Measurements from ENCODE around the gene DNAAF1.

Gene DNAAF1

GRCh38 chr16:84218176-84218823, 73.2 kb downstream of the DNAAF1 start:
- Histone ChIP-seq H3K9me3 (ENCODE audit: control insufficient read depth, low read length) (no peaks in the 10 kb centered on the region), H2BK12ac (ENCODE audit: low read length in 2 of 2) (no peak overlapping the region), H3K18ac (ENCODE audit: low read depth in 1 of 2, low read length in 2 of 2) (no peak overlapping the region), H3K27me3 (ENCODE audit: control insufficient read depth in 1 of 2, insufficient read depth in 1 of 2, low read length in 2 of 2) (peaks cover 19 to 42% of the 10 kb centered on the region in 2 experiments), H3K4me3 (ENCODE audit: insufficient read depth in 1 of 2, low read depth in 1 of 2, low read length in 2 of 2) (no peak overlapping the region), H2BK120ac (ENCODE audit: low read depth, low read length) (no peak overlapping the region), H3K27ac (ENCODE audit: low read length, poor library complexity, severe bottlenecking) (no peak overlapping the region), H2BK5ac (ENCODE audit: low read depth, low read length, poor library complexity, severe bottlenecking) (no peak overlapping the region), H2AFZ (ENCODE audit: low read depth, low read length) (no peak overlapping the region), H4K8ac (ENCODE audit: low read length) (no peak overlapping the region), H3K79me1 (replicated peaks; ENCODE audit: low read length, poor library complexity, severe bottlenecking) (no peaks in the 10 kb centered on the region), H3K14ac (ENCODE audit: low read length in 2 of 2) (no peak overlapping the region), H2AK5ac (ENCODE audit: low read length, severe bottlenecking) (no peak overlapping the region), H3K9ac (ENCODE audit: low read length) (no peak overlapping the region), H3K23ac (ENCODE audit: low read length in 2 of 2) (no peak overlapping the region), H3K4me2 (ENCODE audit: low read length, poor library complexity, severe bottlenecking) (no peak overlapping the region), H3K4ac (ENCODE audit: low read depth in 1 of 2, low read length in 2 of 2) (no peak overlapping the region), H3K36me3 (ENCODE audit: control insufficient read depth in 1 of 2, insufficient read depth in 2 of 2, low read depth in 1 of 2, low read length in 2 of 2) (no peaks in the 10 kb centered on the region), H2BK15ac (ENCODE audit: low read depth, poor library complexity, severe bottlenecking) (no peak overlapping the region), H4K91ac (ENCODE audit: low read length) (no peak overlapping the region), H3K4me1 (ENCODE audit: control insufficient read depth, insufficient read depth, low read depth, low read length) (peaks cover 3% of the 10 kb centered on the region)
- DNase-seq = no peak
- WGBS = 89% methylated on average over 16 of the region's 17 CpGs

- Histone ChIP-seq H3K14ac (ENCODE audit: low read length in 2 of 2) (no peak overlapping the region), H3K23ac (ENCODE audit: low read length in 2 of 2) (no peak overlapping the region), H2BK120ac (ENCODE audit: low read depth, low read length) (no peak overlapping the region), H4K91ac (ENCODE audit: low read length) (no peak overlapping the region), H3K36me3 (ENCODE audit: control insufficient read depth in 1 of 2, insufficient read depth in 2 of 2, low read depth in 1 of 2, low read length in 2 of 2) (no peaks in the 10 kb centered on the region), H3K4me3 (ENCODE audit: insufficient read depth in 1 of 2, low read depth in 1 of 2, low read length in 2 of 2) (no peak overlapping the region), H3K27me3 (ENCODE audit: control insufficient read depth in 1 of 2, insufficient read depth in 1 of 2, low read length in 2 of 2) (peaks cover 22 to 42% of the 10 kb centered on the region in 2 experiments), H3K27ac (ENCODE audit: low read length, poor library complexity, severe bottlenecking) (no peak overlapping the region), H2AFZ (ENCODE audit: low read depth, low read length) (no peak overlapping the region), H3K79me1 (replicated peaks; ENCODE audit: low read length, poor library complexity, severe bottlenecking) (no peaks in the 10 kb centered on the region), H3K4ac (ENCODE audit: low read depth in 1 of 2, low read length in 2 of 2) (peak overlapping the region in 1 of 2 experiments; percentile 24), H4K8ac (ENCODE audit: low read length) (no peak overlapping the region), H3K4me1 (ENCODE audit: control insufficient read depth, insufficient read depth, low read depth, low read length) (peaks cover 3% of the 10 kb centered on the region), H3K18ac (ENCODE audit: low read depth in 1 of 2, low read length in 2 of 2) (no peak overlapping the region), H2BK15ac (ENCODE audit: low read depth, poor library complexity, severe bottlenecking) (no peak overlapping the region), H2AK5ac (ENCODE audit: low read length, severe bottlenecking) (no peak overlapping the region), H2BK12ac (ENCODE audit: low read length in 2 of 2) (no peak overlapping the region), H3K9me3 (ENCODE audit: control insufficient read depth, low read length) (no peaks in the 10 kb centered on the region), H2BK5ac (ENCODE audit: low read depth, low read length, poor library complexity, severe bottlenecking) (no peak overlapping the region), H3K9ac (ENCODE audit: low read length) (no peak overlapping the region), H3K4me2 (ENCODE audit: low read length, poor library complexity, severe bottlenecking) (no peak overlapping the region)
- 67% methylated on average over 5 of the region's 6 CpGs for WGBS
- DNase-seq = no peak
Observed at GRCh38 chr16:84218956-84219355, 73.8 kb downstream of the DNAAF1 start.

GRCh38 chr16:84220851-84221250, 75.7 kb downstream of the DNAAF1 start:
- Histone ChIP-seq H2BK120ac (ENCODE audit: low read depth, low read length) (no peak overlapping the region), H3K23ac (ENCODE audit: low read length in 2 of 2) (no peak overlapping the region), H3K9ac (ENCODE audit: low read length) (no peak overlapping the region), H3K9me3 (ENCODE audit: control insufficient read depth, low read length) (no peaks in the 10 kb centered on the region), H3K79me1 (replicated peaks; ENCODE audit: low read length, poor library complexity, severe bottlenecking) (no peaks in the 10 kb centered on the region), H2AK5ac (ENCODE audit: low read length, severe bottlenecking) (no peak overlapping the region), H3K27ac (ENCODE audit: low read length, poor library complexity, severe bottlenecking) (no peak overlapping the region), H2AFZ (ENCODE audit: low read depth, low read length) (no peak overlapping the region), H3K18ac (ENCODE audit: low read depth in 1 of 2, low read length in 2 of 2) (no peak overlapping the region), H2BK15ac (ENCODE audit: low read depth, poor library complexity, severe bottlenecking) (no peak overlapping the region), H2BK12ac (ENCODE audit: low read length in 2 of 2) (no peak overlapping the region), H3K14ac (ENCODE audit: low read length in 2 of 2) (no peak overlapping the region), H3K27me3 (ENCODE audit: control insufficient read depth in 1 of 2, insufficient read depth in 1 of 2, low read length in 2 of 2) (peaks cover 16 to 45% of the 10 kb centered on the region in 2 experiments), H3K4me1 (ENCODE audit: control insufficient read depth, insufficient read depth, low read depth, low read length) (peaks cover 6% of the 10 kb centered on the region), H3K36me3 (ENCODE audit: control insufficient read depth in 1 of 2, insufficient read depth in 2 of 2, low read depth in 1 of 2, low read length in 2 of 2) (no peaks in the 10 kb centered on the region), H3K4me2 (ENCODE audit: low read length, poor library complexity, severe bottlenecking) (no peak overlapping the region), H4K91ac (ENCODE audit: low read length) (no peak overlapping the region), H3K4me3 (ENCODE audit: insufficient read depth in 1 of 2, low read depth in 1 of 2, low read length in 2 of 2) (no peak overlapping the region), H3K4ac (ENCODE audit: low read depth in 1 of 2, low read length in 2 of 2) (no peak overlapping the region), H2BK5ac (ENCODE audit: low read depth, low read length, poor library complexity, severe bottlenecking) (no peak overlapping the region), H4K8ac (ENCODE audit: low read length) (no peak overlapping the region)
- DNase-seq = peak; percentile 20
- 92% methylated on average over 1 of the region's 1 CpG for WGBS

- no peak overlapping the region for H3K4ac ChIP-seq (ENCODE audit: low read depth in 1 of 2, low read length in 2 of 2)
- no peak overlapping the region for H2AFZ ChIP-seq (ENCODE audit: low read depth, low read length)
- no peak overlapping the region for H3K4me2 ChIP-seq (ENCODE audit: low read length, poor library complexity, severe bottlenecking)
- H2BK120ac ChIP-seq (ENCODE audit: low read depth, low read length) = no peak overlapping the region
- H3K18ac ChIP-seq (ENCODE audit: low read depth in 1 of 2, low read length in 2 of 2) = no peak overlapping the region
- no peaks in the 10 kb centered on the region for H3K36me3 ChIP-seq (ENCODE audit: control insufficient read depth in 1 of 2, insufficient read depth in 2 of 2, low read depth in 1 of 2, low read length in 2 of 2)
- H2AK5ac ChIP-seq (ENCODE audit: low read length, severe bottlenecking) = no peak overlapping the region
- no peak overlapping the region for H3K23ac ChIP-seq (ENCODE audit: low read length in 2 of 2)
- peaks cover 6 to 26% of the 10 kb centered on the region in 2 experiments for H3K27me3 ChIP-seq (ENCODE audit: control insufficient read depth in 1 of 2, insufficient read depth in 1 of 2, low read length in 2 of 2)
- no peak overlapping the region for H3K4me3 ChIP-seq (ENCODE audit: insufficient read depth in 1 of 2, low read depth in 1 of 2, low read length in 2 of 2)
- H2BK12ac ChIP-seq (ENCODE audit: low read length in 2 of 2) = no peak overlapping the region
- 76% methylated on average over 2 of the region's 4 CpGs for WGBS
- no peak overlapping the region for H2BK5ac ChIP-seq (ENCODE audit: low read depth, low read length, poor library complexity, severe bottlenecking)
- H3K14ac ChIP-seq (ENCODE audit: low read length in 2 of 2) = no peak overlapping the region
- H3K9ac ChIP-seq (ENCODE audit: low read length) = no peak overlapping the region
- H3K4me1 ChIP-seq (ENCODE audit: control insufficient read depth, insufficient read depth, low read depth, low read length) = peaks cover 14% of the 10 kb centered on the region
- no peak overlapping the region for H4K91ac ChIP-seq (ENCODE audit: low read length)
- no peak for DNase-seq
- H2BK15ac ChIP-seq (ENCODE audit: low read depth, poor library complexity, severe bottlenecking) = no peak overlapping the region
- H3K27ac ChIP-seq (ENCODE audit: low read length, poor library complexity, severe bottlenecking) = no peak overlapping the region
- no peak overlapping the region for H4K8ac ChIP-seq (ENCODE audit: low read length)
- H3K79me1 ChIP-seq (replicated peaks; ENCODE audit: low read length, poor library complexity, severe bottlenecking) = no peaks in the 10 kb centered on the region
- H3K9me3 ChIP-seq (ENCODE audit: control insufficient read depth, low read length) = no peaks in the 10 kb centered on the region
Observed at GRCh38 chr16:84223456-84223855, 78.3 kb downstream of the DNAAF1 start.

Data from mesenchymal stem cell (in vitro differentiated cells and primary cell).